GM21390 (cell line): ENCODE measurements around the gene P2RX7.
"Not testable (repeated sequence)": the region's sequence is repeated elsewhere in the genome, so short reads cannot be mapped to it uniquely, and the experiment has no call there.

ENCODE experiments used
- ATAC-seq: cut with Tn5 transposase; IDR thresholded peaks from one replicate; pipeline ENCODE4 v1.9.1; 2021; ENCODE audit not compliant: unreplicated experiment

P2RX7 gene

DNA sequence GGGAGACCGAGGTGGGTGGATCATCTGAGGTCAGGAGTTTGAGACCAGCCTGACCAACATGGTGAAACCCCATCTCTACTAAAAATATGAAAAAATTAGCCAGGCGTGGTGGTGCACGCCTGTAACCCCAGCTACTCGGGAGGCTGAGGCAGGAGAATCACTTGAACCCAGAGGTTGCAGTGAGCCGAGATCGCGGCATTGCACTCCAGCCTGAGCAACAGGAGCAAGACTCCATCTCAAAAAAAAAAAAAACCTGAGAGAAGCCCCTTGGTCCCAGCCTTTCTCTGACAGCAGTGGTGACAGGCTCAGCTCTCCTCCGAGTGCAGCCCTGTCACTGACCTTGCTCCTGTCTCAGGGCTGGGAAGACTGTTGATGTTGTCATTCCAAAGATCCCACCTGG lies 94.2 kb downstream of the P2RX7 start:
- ATAC-seq = not testable (repeated sequence)

DNA sequence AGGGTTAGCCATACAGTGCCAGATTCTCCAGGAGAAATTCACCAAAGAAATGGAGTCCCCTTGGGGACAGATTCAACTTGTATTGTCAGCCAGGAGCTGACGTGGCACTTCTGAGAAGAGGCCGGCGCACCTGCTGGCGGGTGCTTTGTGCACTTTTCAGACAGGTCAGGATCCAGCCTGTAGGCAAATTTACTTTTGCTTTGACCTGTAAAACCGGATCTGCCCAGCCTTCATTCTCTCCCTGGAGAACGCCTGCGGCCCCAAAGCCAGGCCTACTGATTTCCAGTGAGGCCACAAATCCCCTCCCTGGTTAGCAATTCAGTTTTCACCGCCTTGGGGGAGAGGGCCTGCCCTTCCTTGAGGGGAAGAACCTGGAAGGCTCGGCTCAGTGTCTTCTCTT lies 94.6 kb downstream of the P2RX7 start:
- peak; percentile 78 for ATAC-seq

DNA sequence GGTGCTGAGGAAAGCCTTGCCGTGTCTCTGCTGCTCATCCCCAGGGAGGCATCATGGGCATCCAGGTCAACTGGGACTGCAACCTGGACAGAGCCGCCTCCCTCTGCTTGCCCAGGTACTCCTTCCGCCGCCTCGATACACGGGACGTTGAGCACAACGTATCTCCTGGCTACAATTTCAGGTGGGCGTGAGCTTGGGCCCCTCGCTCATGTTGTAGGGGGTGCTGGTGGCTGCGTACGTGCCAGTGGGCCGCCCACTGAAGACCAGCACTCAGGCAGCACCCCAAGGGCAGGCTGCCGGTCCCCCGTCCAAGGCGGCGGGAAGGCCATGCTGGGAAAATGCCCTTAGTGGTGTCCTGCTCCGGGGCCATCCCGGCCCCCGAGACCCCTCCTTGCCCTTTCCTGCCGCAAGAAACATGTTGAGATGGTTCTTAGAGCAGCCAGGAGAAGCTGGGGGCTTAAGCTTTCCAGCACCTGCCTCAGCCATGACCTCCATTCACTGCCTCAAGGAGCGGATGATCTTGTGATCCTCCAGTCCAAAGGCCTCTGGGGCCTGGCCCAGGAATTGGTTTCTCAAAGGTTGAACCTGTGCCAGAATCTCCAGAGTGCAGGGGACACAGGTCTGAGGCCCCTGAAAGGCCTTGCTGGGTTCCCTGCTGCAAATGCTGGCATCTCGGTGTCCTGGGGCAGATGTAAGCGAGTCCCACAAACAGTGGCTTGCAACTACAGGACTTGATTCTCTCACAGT lies 96.4 kb downstream of the P2RX7 start:
- no peak for ATAC-seq

DNA sequence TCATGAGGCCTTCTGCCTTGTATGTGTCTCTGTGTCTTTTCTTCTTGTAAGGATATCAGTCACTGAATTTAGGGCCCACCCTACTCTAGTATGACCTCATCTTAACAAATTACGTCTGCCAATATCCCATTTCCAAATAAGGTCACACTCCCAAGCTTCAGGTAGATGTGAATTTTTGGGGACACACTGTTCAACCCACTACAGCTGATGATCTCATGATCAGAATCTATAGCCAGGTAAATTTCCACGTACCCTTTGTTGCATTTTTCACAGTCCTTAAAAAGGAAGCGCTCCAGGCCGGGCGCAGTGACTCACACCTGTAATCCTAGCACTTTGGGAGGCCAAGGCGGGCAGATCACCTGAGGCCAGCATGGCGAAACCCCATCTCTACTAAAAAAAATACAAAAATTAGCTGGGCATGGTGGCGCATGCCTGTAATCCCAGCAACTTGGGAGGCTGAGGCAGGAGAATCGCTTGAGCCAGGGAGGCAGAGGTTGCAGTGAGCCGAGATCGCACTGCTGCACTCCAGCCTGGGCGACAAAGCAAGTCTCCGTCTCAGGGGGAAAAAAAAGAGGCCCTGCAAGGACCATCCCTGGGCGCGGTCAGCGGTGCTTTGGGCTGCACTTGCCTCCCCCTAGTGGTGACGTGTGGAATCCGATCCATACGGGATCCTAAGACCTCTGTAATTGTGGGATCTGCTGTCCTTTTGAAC lies 97.3 kb downstream of the P2RX7 start:
- not testable (repeated sequence) for ATAC-seq

- ATAC-seq = no peak
Observed at GRCh38 chr12:121230538-121230907, 97.8 kb downstream of the P2RX7 start.

GRCh38 chr12:121232163-121232562 lies 99.5 kb downstream of the P2RX7 start:
- ATAC-seq = no peak

DNA sequence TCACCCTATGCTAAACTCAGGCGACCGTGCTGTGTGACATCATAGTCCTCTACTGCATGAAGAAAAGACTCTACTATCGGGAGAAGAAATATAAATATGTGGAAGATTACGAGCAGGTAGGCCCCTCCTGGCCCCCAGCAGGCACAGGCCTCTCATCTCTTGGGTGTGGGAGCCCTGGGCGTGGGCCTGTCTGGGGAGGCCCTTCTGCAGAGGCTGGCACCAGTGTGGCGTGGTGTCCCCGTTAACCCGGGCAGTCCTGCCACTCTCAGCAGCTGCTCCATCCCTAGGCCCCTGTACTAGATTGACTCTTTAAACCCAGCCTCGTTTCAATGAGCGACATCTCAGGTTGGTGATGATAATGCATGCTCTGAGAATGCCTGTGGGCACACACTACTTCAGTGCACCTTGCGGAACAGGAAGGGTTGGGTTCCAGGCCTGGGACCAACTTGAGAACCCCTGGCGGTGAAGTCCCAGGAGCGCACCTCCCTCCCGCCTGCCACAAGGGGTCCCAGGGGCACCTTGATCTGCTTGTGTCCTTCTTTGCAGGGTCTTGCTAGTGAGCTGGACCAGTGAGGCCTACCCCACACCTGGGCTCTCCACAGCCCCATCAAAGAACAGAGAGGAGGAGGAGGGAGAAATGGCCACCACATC lies 100.4 kb downstream of the P2RX7 start:
- no peak for ATAC-seq

DNA sequence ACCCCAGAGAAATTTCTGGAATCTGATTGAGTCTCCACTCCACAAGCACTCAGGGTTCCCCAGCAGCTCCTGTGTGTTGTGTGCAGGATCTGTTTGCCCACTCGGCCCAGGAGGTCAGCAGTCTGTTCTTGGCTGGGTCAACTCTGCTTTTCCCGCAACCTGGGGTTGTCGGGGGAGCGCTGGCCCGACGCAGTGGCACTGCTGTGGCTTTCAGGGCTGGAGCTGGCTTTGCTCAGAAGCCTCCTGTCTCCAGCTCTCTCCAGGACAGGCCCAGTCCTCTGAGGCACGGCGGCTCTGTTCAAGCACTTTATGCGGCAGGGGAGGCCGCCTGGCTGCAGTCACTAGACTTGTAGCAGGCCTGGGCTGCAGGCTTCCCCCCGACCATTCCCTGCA lies 100.9 kb downstream of the P2RX7 start:
- no peak for ATAC-seq

GRCh38 chr12:121236776-121237175 lies 104.1 kb downstream of the P2RX7 start:
- ATAC-seq = no peak

DNA sequence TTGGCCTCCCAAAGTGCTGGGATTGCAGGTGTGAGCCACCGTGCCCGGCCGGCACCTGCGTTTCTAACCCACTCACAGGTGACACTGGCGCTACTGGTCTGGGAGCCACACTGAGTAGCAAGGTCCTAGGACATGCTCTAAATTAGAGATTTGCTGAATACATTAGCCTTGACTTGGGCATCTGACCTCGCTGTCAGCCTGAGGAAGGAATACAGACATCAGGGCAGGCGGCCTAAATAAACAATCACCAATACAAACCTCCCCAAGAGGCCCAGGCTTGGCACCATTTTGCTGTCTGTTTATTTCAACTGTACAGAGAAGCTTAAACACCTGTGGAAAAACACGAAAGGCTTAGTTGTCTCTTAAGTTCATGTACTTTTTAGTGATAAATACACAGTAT lies 104.7 kb downstream of the P2RX7 start:
- ATAC-seq = no peak
